H9 (cell line): ENCODE data around the gene LRP1B. TPM values are rescaled to one million over a fixed set of nuclear protein-coding genes. Genes with fewer than 3 reads are reported as not detected.

Source experiments
- DNase-seq: peaks from one replicate; pipeline ENCODE4 v3.0.0-alpha.2; 2017
- H2AFZ ChIP-seq: one replicate; pipeline ENCODE4 v1.6.1; 2013; ENCODE audit warnings: mild to moderate bottlenecking, low read length, control low read depth, moderate library complexity
- H2AK5ac ChIP-seq: 2 replicates; pipeline ENCODE4 v1.6.1; 2013; ENCODE audit warnings: low read length, control low read depth, mixed read lengths; ENCODE audit not compliant: insufficient read length
- H2BK120ac ChIP-seq: one replicate; pipeline ENCODE4 v1.6.1; 2013; ENCODE audit warnings: low read depth, mild to moderate bottlenecking, low read length, control low read depth, inconsistent platforms; ENCODE audit not compliant: poor library complexity, severe bottlenecking
- H2BK12ac ChIP-seq: 2 replicates; pipeline ENCODE4 v1.6.1; 2013; ENCODE audit warnings: low read length, control low read depth, mixed read lengths, low read depth; ENCODE audit not compliant: insufficient read length
- H2BK15ac ChIP-seq: 2 replicates; pipeline ENCODE4 v1.6.1; 2013; ENCODE audit warnings: low read depth, low read length, control low read depth
- H2BK20ac ChIP-seq: one replicate; pipeline ENCODE4 v1.6.1; 2013; ENCODE audit warnings: low read depth, mild to moderate bottlenecking, low read length, control low read depth, inconsistent platforms; ENCODE audit not compliant: poor library complexity, severe bottlenecking
- H2BK5ac ChIP-seq: 2 replicates; pipeline ENCODE4 v1.6.1; 2013; ENCODE audit warnings: low read length, control low read depth, mixed read lengths; ENCODE audit not compliant: insufficient read length
- H3K14ac ChIP-seq: 2 replicates; pipeline ENCODE4 v1.6.1; 2013; ENCODE audit warnings: low read length, control low read depth; ENCODE audit not compliant: insufficient read depth
- H3K18ac ChIP-seq: 2 replicates; pipeline ENCODE4 v1.6.1; 2013; ENCODE audit warnings: low read depth, mild to moderate bottlenecking, mixed read lengths, low read length, control low read depth; ENCODE audit not compliant: insufficient read length
- H3K23ac ChIP-seq: 2 replicates; pipeline ENCODE4 v1.6.1; 2013; ENCODE audit warnings: low read length, control low read depth, mixed read lengths, low read depth; ENCODE audit not compliant: insufficient read length
- H3K23me2 ChIP-seq: 2 replicates; pipeline ENCODE4 v1.6.1; 2013; ENCODE audit warnings: low read depth, mild to moderate bottlenecking, mixed read lengths, low read length, control low read depth; ENCODE audit not compliant: insufficient read length, poor library complexity, severe bottlenecking
- H3K27ac ChIP-seq: 2 replicates; pipeline ENCODE4 v1.5.1; 2013; ENCODE audit warnings: low read length, control low read depth, mixed read lengths, low read depth; ENCODE audit not compliant: insufficient read length
- H3K27me3 ChIP-seq: 2 replicates; pipeline ENCODE4 v1.6.1; 2013; ENCODE audit warnings: low read length, control low read depth, inconsistent platforms; ENCODE audit not compliant: insufficient read depth
- H3K4ac ChIP-seq: 2 replicates; pipeline ENCODE4 v1.6.1; 2013; ENCODE audit warnings: low read depth, mild to moderate bottlenecking, control low read depth, inconsistent platforms, low read length, moderate library complexity
- H3K4me1 ChIP-seq: 2 replicates; pipeline ENCODE4 v1.6.1; 2013; ENCODE audit warnings: low read length, control low read depth, inconsistent platforms; ENCODE audit not compliant: insufficient read depth
- H3K4me2 ChIP-seq: 2 replicates; pipeline ENCODE4 v1.6.1; 2013; ENCODE audit warnings: low read length, control low read depth, mixed read lengths; ENCODE audit not compliant: insufficient read length, insufficient read depth
- H3K56ac ChIP-seq: 2 replicates; pipeline ENCODE4 v1.6.1; 2013; ENCODE audit warnings: low read depth, mild to moderate bottlenecking, mixed read lengths, low read length, control low read depth; ENCODE audit not compliant: insufficient read length
- H3K79me1 ChIP-seq: 2 replicates; pipeline ENCODE4 v1.6.1; 2013; ENCODE audit warnings: low read depth, mild to moderate bottlenecking, moderate library complexity, low read length, control low read depth, inconsistent platforms; ENCODE audit not compliant: insufficient read depth, poor library complexity, severe bottlenecking
- H3K79me2 ChIP-seq: 2 replicates; pipeline ENCODE4 v1.6.1; 2013; ENCODE audit warnings: low read length, control low read depth, inconsistent platforms; ENCODE audit not compliant: insufficient read depth
- H3K9ac ChIP-seq: 2 replicates; pipeline ENCODE4 v1.6.1; 2013; ENCODE audit warnings: low read length, control low read depth, mixed read lengths; ENCODE audit not compliant: insufficient read length; ENCODE audit errors: extremely low read depth
- H3K9me3 ChIP-seq: one replicate; pipeline ENCODE4 v1.6.1; 2013; ENCODE audit warnings: low read depth, low read length, inconsistent platforms; ENCODE audit not compliant: control insufficient read depth
- H3T11ph ChIP-seq: one replicate; pipeline ENCODE4 v1.6.1; 2013; ENCODE audit warnings: mild to moderate bottlenecking, low read length, control low read depth, inconsistent platforms
- H4K20me1 ChIP-seq: one replicate; pipeline ENCODE4 v1.6.1; 2013; ENCODE audit not compliant: control insufficient read depth, insufficient read length, insufficient read depth
- H4K5ac ChIP-seq: 2 replicates; pipeline ENCODE4 v1.6.1; 2013; ENCODE audit warnings: low read depth, mild to moderate bottlenecking, mixed read lengths, low read length, control low read depth; ENCODE audit not compliant: insufficient read length
- H4K8ac ChIP-seq: replicated peaks from 2 replicates; pipeline ENCODE4 v1.6.1; 2013; ENCODE audit warnings: low read length, control low read depth, mixed read lengths, low read depth; ENCODE audit not compliant: insufficient read length
- H4K91ac ChIP-seq: 2 replicates; pipeline ENCODE4 v1.6.1; 2013; ENCODE audit warnings: low read depth, mild to moderate bottlenecking, moderate library complexity, mixed read lengths, low read length, control low read depth; ENCODE audit not compliant: insufficient read length
- H3K27ac Mint-ChIP-seq, 3 experiments: 2 replicates in 2 of 3; 3 replicates in 1 of 3; pipeline ENCODE4 v1.8.0; 2020 to 2021; ENCODE audit warnings: mixed read lengths in 3 of 3, mild to moderate bottlenecking in 1 of 3, moderate library complexity in 1 of 3
- H3K27me3 Mint-ChIP-seq: 2 replicates; pipeline ENCODE4 v1.8.0; 2021; ENCODE audit warnings: low read depth, mild to moderate bottlenecking, moderate library complexity, mixed read lengths
- H3K36me3 Mint-ChIP-seq, 3 experiments: 2 replicates in 2 of 3; 3 replicates in 1 of 3; pipeline ENCODE4 v1.8.0; 2020 to 2021; ENCODE audit warnings: low read depth in 3 of 3, mixed read lengths in 3 of 3; ENCODE audit not compliant: insufficient read depth in 1 of 3
- H3K4me1 Mint-ChIP-seq, 2 experiments: 2 replicates each; pipeline ENCODE4 v1.8.0; 2020; ENCODE audit warnings: mixed read lengths in 2 of 2
- H3K4me3 Mint-ChIP-seq, 2 experiments: 2 replicates in 1 of 2; 3 replicates in 1 of 2; pipeline ENCODE4 v1.8.0; 2020 to 2021; ENCODE audit warnings: mild to moderate bottlenecking in 2 of 2, mixed read lengths in 2 of 2, moderate library complexity in 1 of 2
- H3K9me3 Mint-ChIP-seq, 2 experiments: 2 replicates in 1 of 2; 3 replicates in 1 of 2; pipeline ENCODE4 v1.8.0; 2020; ENCODE audit warnings: mild to moderate bottlenecking in 2 of 2, mixed read lengths in 2 of 2, moderate library complexity in 1 of 2
- CTCF ChIP-seq: fragments of 200-600 bp; sonication (generic); conservative IDR thresholded peaks from 3 replicates; pipeline ENCODE4 v1.8.0; 2021; ENCODE audit warnings: antibody characterized with exemption, mild to moderate bottlenecking
- WGBS: extraction: QIAGEN DNeasy Blood & Tissue Kit; methylation state at CpG from one replicate; pipeline ENCODE4 v1.1.7; 2013; ENCODE audit warnings: missing lambda C conversion rate, low lambda C conversion rate, mixed read lengths; ENCODE audit not compliant: insufficient read length; ENCODE audit errors: extremely low coverage; 5-methylcytosine and 5-hydroxymethylcytosine counted together
- total RNA-seq: library from RNA; stranded (reverse); gene quantifications from 2 replicates; pipeline ENCODE4 v1.2.1, GENCODE V29; 2021

LRP1B gene
- total RNA-seq, 1 experiment from 2014 or later = not detected

GRCh38 chr2:141946016-141946415, 184.8 kb downstream of the LRP1B start:
- H3K4me1 ChIP-seq = no peaks in the 10 kb centered on the region
- no peaks in the 10 kb centered on the region for H4K20me1 ChIP-seq
- H2BK20ac ChIP-seq = no peak overlapping the region
- H4K5ac ChIP-seq = no peak overlapping the region
- no peak overlapping the region for H2BK5ac ChIP-seq
- no peak overlapping the region for H2AFZ ChIP-seq
- H2BK120ac ChIP-seq = no peak overlapping the region
- H3K9me3 ChIP-seq = no peaks in the 10 kb centered on the region
- no peak overlapping the region for H3K4ac ChIP-seq
- H3K79me1 ChIP-seq = no peaks in the 10 kb centered on the region
- no peak overlapping the region for H3K9ac ChIP-seq
- H3T11ph ChIP-seq = no peak overlapping the region
- no peak overlapping the region for H4K91ac ChIP-seq
- Mint-ChIP-seq H3K9me3 (no peaks in the 10 kb centered on the region), H3K27me3 (no peaks in the 10 kb centered on the region), H3K36me3 (no peaks in the 10 kb centered on the region), H3K4me3 (no peak overlapping the region), H3K4me1 (peaks cover 4 to 9% of the 10 kb centered on the region in 2 experiments), H3K27ac (no peak overlapping the region)
- no peak overlapping the region for H3K27ac ChIP-seq
- TF ChIP-seq CTCF = no peak
- H4K8ac ChIP-seq = no peak overlapping the region
- no peak overlapping the region for H3K56ac ChIP-seq
- no peak overlapping the region for H3K23ac ChIP-seq
- H3K27me3 ChIP-seq = no peaks in the 10 kb centered on the region
- WGBS = no CpG with 5 or more reads among the region's 3 CpGs
- no peak overlapping the region for H3K4me2 ChIP-seq
- H3K23me2 ChIP-seq = no peaks in the 10 kb centered on the region
- H3K79me2 ChIP-seq = no peaks in the 10 kb centered on the region
- no peak overlapping the region for H2BK12ac ChIP-seq
- H3K14ac ChIP-seq = no peak overlapping the region
- DNase-seq = no peak
- no peak overlapping the region for H3K18ac ChIP-seq
- no peak overlapping the region for H2BK15ac ChIP-seq
- H2AK5ac ChIP-seq = no peak overlapping the region
